Thyroid gland (tissue), 4 donors: ENCODE measurements around the gene PRSS33.

Source experiments
- POLR2A ChIP-seq, 2 donors: fragments of 450-650 bp; IDR thresholded peaks; one replicate each; pipeline ENCODE4 v1.6.1; 2017; ENCODE audit warnings: antibody characterized with exemption in 2 of 2, mild to moderate bottlenecking in 2 of 2, moderate library complexity in 1 of 2
- TF ChIP-seq, protein P1 (sequence below), 6 experiments: fragments of 200-600 bp in 3 of 6; fragments of 450-650 bp in 3 of 6; sonication (generic) in 3 of 6; IDR thresholded peaks; one replicate each; pipeline ENCODE4 v1.5.1; 2016 to 2019; ENCODE audit warnings: antibody characterized with exemption in 6 of 6, mild to moderate bottlenecking in 2 of 6, inconsistent platforms in 1 of 6, moderate library complexity in 1 of 6

DNA sequence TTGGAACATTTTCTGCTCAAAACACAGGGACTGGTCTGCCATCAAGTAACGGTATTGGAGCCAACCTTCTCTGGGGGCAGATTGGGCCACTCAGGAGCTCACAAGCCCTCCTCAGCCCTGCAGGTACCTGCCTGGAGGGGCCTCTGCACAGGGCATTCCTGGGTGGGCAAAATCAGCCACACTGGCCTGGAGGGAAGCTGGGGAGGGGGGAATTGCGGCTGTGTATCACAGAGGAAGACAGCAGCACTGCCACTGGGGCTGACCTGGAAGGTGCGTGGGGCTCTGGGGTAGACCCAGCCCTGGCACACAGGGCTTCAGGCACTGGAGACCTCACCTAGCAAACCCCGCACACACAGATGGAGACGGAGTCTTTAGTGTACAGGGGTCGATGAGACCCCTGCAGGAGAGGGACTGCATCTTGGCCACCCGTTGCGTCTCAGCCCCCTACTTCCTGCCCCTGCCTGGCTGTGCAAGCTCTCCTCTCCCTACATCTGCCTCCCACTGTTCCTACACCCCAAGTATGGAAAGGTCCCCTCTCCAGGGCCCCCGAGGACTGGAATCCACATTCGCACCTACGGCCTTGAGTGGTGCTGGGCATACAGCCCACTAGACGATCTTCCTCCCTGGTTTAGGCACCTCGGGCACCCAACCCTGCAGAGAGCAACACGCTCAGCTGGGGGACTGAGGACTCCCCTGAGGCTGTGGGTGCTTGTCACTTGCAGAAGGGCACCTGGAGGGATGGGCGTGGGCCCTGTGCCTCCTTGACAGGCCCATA lies 42.1 kb downstream of the PRSS33 start:
- TF ChIP-seq, protein P1, sequence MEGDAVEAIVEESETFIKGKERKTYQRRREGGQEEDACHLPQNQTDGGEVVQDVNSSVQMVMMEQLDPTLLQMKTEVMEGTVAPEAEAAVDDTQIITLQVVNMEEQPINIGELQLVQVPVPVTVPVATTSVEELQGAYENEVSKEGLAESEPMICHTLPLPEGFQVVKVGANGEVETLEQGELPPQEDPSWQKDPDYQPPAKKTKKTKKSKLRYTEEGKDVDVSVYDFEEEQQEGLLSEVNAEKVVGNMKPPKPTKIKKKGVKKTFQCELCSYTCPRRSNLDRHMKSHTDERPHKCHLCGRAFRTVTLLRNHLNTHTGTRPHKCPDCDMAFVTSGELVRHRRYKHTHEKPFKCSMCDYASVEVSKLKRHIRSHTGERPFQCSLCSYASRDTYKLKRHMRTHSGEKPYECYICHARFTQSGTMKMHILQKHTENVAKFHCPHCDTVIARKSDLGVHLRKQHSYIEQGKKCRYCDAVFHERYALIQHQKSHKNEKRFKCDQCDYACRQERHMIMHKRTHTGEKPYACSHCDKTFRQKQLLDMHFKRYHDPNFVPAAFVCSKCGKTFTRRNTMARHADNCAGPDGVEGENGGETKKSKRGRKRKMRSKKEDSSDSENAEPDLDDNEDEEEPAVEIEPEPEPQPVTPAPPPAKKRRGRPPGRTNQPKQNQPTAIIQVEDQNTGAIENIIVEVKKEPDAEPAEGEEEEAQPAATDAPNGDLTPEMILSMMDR (IDR thresholded peaks at IDR 0.05): no peak
- TF ChIP-seq POLR2A (IDR thresholded peaks at IDR 0.05): no peak
